Caco-2 (cell line): ENCODE measurements around the gene CPB2. TPM values are rescaled to one million over a fixed set of nuclear protein-coding genes. Genes with fewer than 3 reads are reported as not detected.

Experiments used
- BruUV-seq: library from RNA; stranded (reverse); fragments of 400-500 nt; replicated peaks from 2 replicates; lab custom pipeline; 2021; lab: Mats Ljungman, UMichigan
- CTCF ChIA-PET: fragments of 300-600 bp; sonication (Branson Sonifier 250); formaldehyde crosslinking; loops from one replicate; lab custom pipeline; 2022; ENCODE audit warnings: antibody characterized with exemption; lab: Charles Lee
- POLR2A ChIA-PET: fragments of 300-600 bp; sonication (Branson Sonifier 250); formaldehyde crosslinking; loops from one replicate; lab custom pipeline; 2022; ENCODE audit warnings: antibody characterized with exemption; lab: Charles Lee
- DNase-seq, 2 experiments: peaks; one replicate each; pipeline versions ENCODE4 v3.0.0 to v3.0.0-alpha.2; 2020 to 2022
- H3K27me3 ChIP-seq: replicated peaks from 2 replicates; pipeline ENCODE4 v1.6.0; 2011; ENCODE audit warnings: low read length; ENCODE audit not compliant: control insufficient read depth, insufficient read depth
- H3K36me3 ChIP-seq: 2 replicates; pipeline ENCODE4 v1.5.1; 2011; ENCODE audit warnings: low read length; ENCODE audit not compliant: control insufficient read depth, insufficient read depth
- H3K4me1 ChIP-seq: fragments of 250-450 bp; sonication (Bioruptor Pico); 2 replicates; pipeline ENCODE4 v1.5.1; 2020; ENCODE audit warnings: mild to moderate bottlenecking
- H3K4me3 ChIP-seq: 2 replicates; pipeline ENCODE4 v1.5.1; 2011; ENCODE audit warnings: low read depth, mild to moderate bottlenecking, control low read depth, low read length
- H3K9me3 ChIP-seq: fragments of 250-450 bp; sonication (Bioruptor Pico); 2 replicates; pipeline ENCODE4 v1.5.1; 2020; ENCODE audit warnings: mild to moderate bottlenecking, moderate library complexity
- H3K27ac Mint-ChIP-seq: one replicate; pipeline ENCODE4 v1.8.0; 2022; ENCODE audit warnings: mixed read lengths; ENCODE audit not compliant: unreplicated experiment
- H3K27me3 Mint-ChIP-seq: one replicate; pipeline ENCODE4 v1.8.0; 2022; ENCODE audit warnings: mixed read lengths; ENCODE audit not compliant: insufficient read depth, unreplicated experiment
- H3K36me3 Mint-ChIP-seq: one replicate; pipeline ENCODE4 v1.8.0; 2022; ENCODE audit warnings: mild to moderate bottlenecking, mixed read lengths; ENCODE audit not compliant: insufficient read depth, unreplicated experiment
- H3K4me1 Mint-ChIP-seq: one replicate; pipeline ENCODE4 v1.8.0; 2022; ENCODE audit warnings: low read depth, mixed read lengths; ENCODE audit not compliant: unreplicated experiment
- H3K4me3 Mint-ChIP-seq: one replicate; pipeline ENCODE4 v1.8.0; 2022; ENCODE audit warnings: mild to moderate bottlenecking, moderate library complexity, mixed read lengths; ENCODE audit not compliant: unreplicated experiment
- H3K9me3 Mint-ChIP-seq: one replicate; pipeline ENCODE4 v1.8.0; 2022; ENCODE audit warnings: mixed read lengths; ENCODE audit not compliant: unreplicated experiment
- CTCF ChIP-seq, 2 experiments: fragments of 200-600 bp in 1 of 2; IDR thresholded peaks; 1 replicate in 1 of 2; 2 replicates in 1 of 2; pipeline versions ENCODE4 v1.5.1 to v1.8.0; 2011 to 2022; ENCODE audit warnings: antibody characterized with exemption in 1 of 2, control low read depth in 1 of 2, inconsistent platforms in 1 of 2, low read depth in 1 of 2, low read length in 1 of 2, mild to moderate bottlenecking in 1 of 2, moderate library complexity in 1 of 2; ENCODE audit not compliant: insufficient read depth in 1 of 2, severe bottlenecking in 1 of 2, unreplicated experiment in 1 of 2
- intact Hi-C: fragments of 100-400 bp; cut with micrococcal nuclease; formaldehyde crosslinking; loops from one replicate; pipeline ENCODE4 v1.10.0; 2022; ENCODE audit not compliant: unreplicated experiment
- total RNA-seq: library from RNA; stranded (reverse); gene quantifications from 2 replicates; pipeline ENCODE4 v1.2.3, GENCODE V29; 2022

CPB2 gene
- total RNA-seq, 1 experiment from 2014 or later, result 0.18 TPM

- no peaks in the 10 kb centered on the region for H3K9me3 Mint-ChIP-seq
- no peak overlapping the region for H3K4me3 Mint-ChIP-seq
- Histone ChIP-seq H3K4me1 (peaks cover 33% of the 10 kb centered on the region), H3K4me3 (no peak overlapping the region), H3K36me3 (no peaks in the 10 kb centered on the region), H3K9me3 (no peaks in the 10 kb centered on the region), H3K27me3 (no peaks in the 10 kb centered on the region)
- H3K27ac Mint-ChIP-seq, result no peak overlapping the region
- BruUV-seq, result no TSS peak
- ChIA-PET CTCF (no interaction called here), POLR2A (no interaction called here)
- no peaks in the 10 kb centered on the region for H3K27me3 Mint-ChIP-seq
- no peak for TF ChIP-seq CTCF (IDR thresholded peaks at IDR 0.05; ENCODE audit: insufficient read depth in 1 of 2, low read depth in 1 of 2, low read length in 1 of 2, severe bottlenecking in 1 of 2, unreplicated experiment in 1 of 2)
- no peak for DNase-seq
- peaks cover 34% of the 10 kb centered on the region for H3K4me1 Mint-ChIP-seq
- intact Hi-C loops, result no loop called here
- H3K36me3 Mint-ChIP-seq, result peaks cover 4% of the 10 kb centered on the region
These were observed 27.3 kb upstream of the CPB2 start for GRCh38 chr13:46132109-46132508.

GRCh38 chr13:46131705-46132104 lies 26.9 kb upstream of the CPB2 start:
- peaks cover 34% of the 10 kb centered on the region for H3K4me1 Mint-ChIP-seq
- H3K9me3 Mint-ChIP-seq, result no peaks in the 10 kb centered on the region
- no TSS peak for BruUV-seq
- ChIA-PET CTCF (no interaction called here), POLR2A (no interaction called here)
- Histone ChIP-seq H3K27me3 (no peaks in the 10 kb centered on the region), H3K4me1 (peaks cover 37% of the 10 kb centered on the region), H3K9me3 (no peaks in the 10 kb centered on the region), H3K4me3 (no peak overlapping the region), H3K36me3 (no peaks in the 10 kb centered on the region)
- intact Hi-C loops, result no loop called here
- no peak for DNase-seq
- no peaks in the 10 kb centered on the region for H3K27me3 Mint-ChIP-seq
- no peak overlapping the region for H3K4me3 Mint-ChIP-seq
- TF ChIP-seq CTCF (IDR thresholded peaks at IDR 0.05; ENCODE audit: insufficient read depth in 1 of 2, low read depth in 1 of 2, low read length in 1 of 2, severe bottlenecking in 1 of 2, unreplicated experiment in 1 of 2), result no peak
- peaks cover 4% of the 10 kb centered on the region for H3K36me3 Mint-ChIP-seq
- no peak overlapping the region for H3K27ac Mint-ChIP-seq

- ChIA-PET CTCF (interaction anchor here (1.3 kb wide), 1 partner anchor 30 kb away, joined by 4 read pairs; no protein-coding TSS in a partner anchor), POLR2A (no interaction called here)
- intact Hi-C loops, result no loop called here
- no peak for TF ChIP-seq CTCF (IDR thresholded peaks at IDR 0.05; ENCODE audit: insufficient read depth in 1 of 2, low read depth in 1 of 2, low read length in 1 of 2, severe bottlenecking in 1 of 2, unreplicated experiment in 1 of 2)
- no peak for DNase-seq
- H3K9me3 Mint-ChIP-seq, result no peaks in the 10 kb centered on the region
- no peak overlapping the region for H3K4me3 ChIP-seq
- H3K27ac Mint-ChIP-seq, result no peak overlapping the region
- peaks cover 21% of the 10 kb centered on the region for H3K4me1 Mint-ChIP-seq
- no peaks in the 10 kb centered on the region for H3K27me3 Mint-ChIP-seq
- H3K4me1 ChIP-seq, result peaks cover 26% of the 10 kb centered on the region
- H3K4me3 Mint-ChIP-seq, result no peak overlapping the region
- H3K36me3 ChIP-seq, result no peaks in the 10 kb centered on the region
- no TSS peak for BruUV-seq
- no peaks in the 10 kb centered on the region for H3K9me3 ChIP-seq
- no peaks in the 10 kb centered on the region for H3K27me3 ChIP-seq
- H3K36me3 Mint-ChIP-seq, result no peaks in the 10 kb centered on the region
These were observed 25.3 kb upstream of the CPB2 start for GRCh38 chr13:46129955-46130618.
